ENCODE data around the gene FBXW4.

DNA sequence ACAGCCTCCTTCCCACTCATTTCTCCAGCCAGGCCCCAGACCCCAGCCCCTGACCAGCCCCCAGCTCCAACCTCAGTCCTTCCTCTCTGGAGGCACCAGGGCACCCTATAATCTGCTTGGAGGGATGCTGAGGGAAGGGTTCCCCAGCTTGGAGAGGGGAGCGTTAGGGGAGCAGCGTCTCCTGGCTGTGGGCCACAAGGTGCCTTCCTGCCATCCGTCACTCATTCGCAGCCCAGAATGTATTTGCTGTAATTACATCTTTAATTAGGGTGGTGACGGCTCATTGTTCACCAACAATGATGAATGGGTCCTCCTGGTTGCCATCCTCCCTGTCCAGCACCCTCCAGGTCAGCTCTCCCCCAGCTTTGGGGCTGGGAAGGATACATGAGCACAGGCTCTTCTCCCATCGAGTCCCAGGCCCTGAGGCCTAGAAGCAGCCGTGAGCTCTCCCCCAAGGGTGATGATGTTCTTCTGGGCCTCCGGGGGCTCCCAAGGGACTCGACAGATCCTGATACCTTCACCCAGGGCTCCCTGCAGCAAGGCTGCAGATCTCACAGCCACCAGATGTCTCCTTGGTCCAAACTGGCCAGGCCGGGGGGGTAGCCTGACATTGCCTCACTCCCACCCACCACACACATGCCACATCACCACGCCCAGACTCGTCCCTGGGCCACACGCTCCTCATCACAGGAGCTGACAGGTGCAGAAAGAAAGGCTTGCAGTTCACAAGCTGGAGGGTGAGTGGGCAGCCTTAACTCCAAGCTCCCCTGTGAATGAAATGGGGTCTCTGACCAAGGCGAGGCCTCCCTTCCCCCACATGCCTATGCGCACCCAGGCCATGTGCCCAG, 133.7 kb downstream of the FBXW4 start:
- TF ChIP-seq, protein P1, sequence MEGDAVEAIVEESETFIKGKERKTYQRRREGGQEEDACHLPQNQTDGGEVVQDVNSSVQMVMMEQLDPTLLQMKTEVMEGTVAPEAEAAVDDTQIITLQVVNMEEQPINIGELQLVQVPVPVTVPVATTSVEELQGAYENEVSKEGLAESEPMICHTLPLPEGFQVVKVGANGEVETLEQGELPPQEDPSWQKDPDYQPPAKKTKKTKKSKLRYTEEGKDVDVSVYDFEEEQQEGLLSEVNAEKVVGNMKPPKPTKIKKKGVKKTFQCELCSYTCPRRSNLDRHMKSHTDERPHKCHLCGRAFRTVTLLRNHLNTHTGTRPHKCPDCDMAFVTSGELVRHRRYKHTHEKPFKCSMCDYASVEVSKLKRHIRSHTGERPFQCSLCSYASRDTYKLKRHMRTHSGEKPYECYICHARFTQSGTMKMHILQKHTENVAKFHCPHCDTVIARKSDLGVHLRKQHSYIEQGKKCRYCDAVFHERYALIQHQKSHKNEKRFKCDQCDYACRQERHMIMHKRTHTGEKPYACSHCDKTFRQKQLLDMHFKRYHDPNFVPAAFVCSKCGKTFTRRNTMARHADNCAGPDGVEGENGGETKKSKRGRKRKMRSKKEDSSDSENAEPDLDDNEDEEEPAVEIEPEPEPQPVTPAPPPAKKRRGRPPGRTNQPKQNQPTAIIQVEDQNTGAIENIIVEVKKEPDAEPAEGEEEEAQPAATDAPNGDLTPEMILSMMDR (conservative IDR thresholded peaks at IDR 0.05): no peak
- TF ChIP-seq EZH2 (IDR thresholded peaks at IDR 0.05; ENCODE audit: low read depth): no peak
